HepG2 (cell line): ENCODE data around the gene CRB1. TPM values are rescaled to one million over a fixed set of nuclear protein-coding genes. Genes with fewer than 3 reads are reported as not detected.

ENCODE experiments used
- ATAC-seq: fragments of 200-7000 bp; cut with Tn5 transposase; 3 replicates; pipeline ENCODE4 v1.9.1; 2020; ENCODE audit warnings: mild to moderate bottlenecking, moderate library complexity
- BruUV-seq: library from RNA; stranded (reverse); fragments of 400-500 nt; replicated peaks from 2 replicates; lab custom pipeline; 2021; lab: Mats Ljungman, UMichigan
- CTCF ChIA-PET: fragments of 300-600 bp; formaldehyde crosslinking; extraction: SDS; loops from one replicate; lab custom pipeline; 2021; ENCODE audit warnings: low total read pairs, inconsistent platforms, low intra/inter-chr PET ratio; lab: Yijun Ruan, JAX
- POLR2A ChIA-PET: fragments of 350-600 bp; sonication (Branson Sonifier 250); formaldehyde crosslinking; loops from one replicate; lab custom pipeline; 2020; ENCODE audit warnings: antibody characterized with exemption, inconsistent platforms; lab: Yijun Ruan, JAX
- DNase-seq: peaks from one replicate; pipeline ENCODE4 v3.0.0-alpha.2; 2015; ENCODE audit warnings: low spot score
- FAIRE-seq: peaks from 3 replicates; lab custom pipeline; 2011; peaks lifted over from hg19 to GRCh38; lab: Jason Lieb, UNC
- H2AFZ ChIP-seq: one replicate; pipeline ENCODE4 v1.6.1; 2011; ENCODE audit warnings: low read length, inconsistent platforms
- H3K27ac ChIP-seq: fragments of 300-600 bp; 3 replicates; pipeline ENCODE4 v1.8.0; 2011; ENCODE audit warnings: mixed run types, mild to moderate bottlenecking, mixed read lengths, low read length, inconsistent platforms; ENCODE audit not compliant: insufficient read depth; ENCODE audit errors: extremely low read length
- H3K27me3 ChIP-seq, 2 experiments: fragments of 200-600 bp in 1 of 2; 2 replicates in 1 of 2; 3 replicates in 1 of 2; pipeline versions ENCODE4 v1.6.0 to v1.8.0; 2011; ENCODE audit warnings: low read length in 2 of 2, mild to moderate bottlenecking in 2 of 2, moderate library complexity in 2 of 2, inconsistent platforms in 1 of 2; ENCODE audit not compliant: insufficient read depth in 2 of 2, control insufficient read depth in 1 of 2
- H3K36me3 ChIP-seq, 2 experiments: fragments of 200-600 bp in 1 of 2; replicated peaks in 1 of 2; 2 replicates in 1 of 2; 3 replicates in 1 of 2; pipeline versions ENCODE4 v1.5.1 to v1.8.0; 2011; ENCODE audit warnings: low read length in 2 of 2, inconsistent platforms in 1 of 2; ENCODE audit not compliant: insufficient read depth in 2 of 2, control insufficient read depth in 1 of 2
- H3K4me1 ChIP-seq: 2 replicates; pipeline ENCODE4 v1.5.1; 2012; ENCODE audit warnings: low read length, inconsistent platforms; ENCODE audit not compliant: insufficient read depth
- H3K4me2 ChIP-seq: 2 replicates; pipeline ENCODE4 v1.6.0; 2011; ENCODE audit warnings: low read depth, low read length, inconsistent platforms
- H3K4me3 ChIP-seq, 3 experiments: fragments of 200-600 bp in 1 of 3; sonication (generic), shearing (Covaris generic) in 1 of 3; replicated peaks in 1 of 3; 2 replicates each; pipeline ENCODE4 v1.5.1; 2011 to 2016; ENCODE audit warnings: low read length in 3 of 3, inconsistent platforms in 2 of 3, low read depth in 2 of 3, mild to moderate bottlenecking in 2 of 3, control low read depth in 1 of 3, mixed read lengths in 1 of 3; ENCODE audit not compliant: insufficient read depth in 1 of 3
- H3K79me2 ChIP-seq: one replicate; pipeline ENCODE4 v1.6.1; 2011; ENCODE audit warnings: low read length, inconsistent platforms; ENCODE audit not compliant: insufficient read depth
- H3K9ac ChIP-seq: 2 replicates; pipeline ENCODE4 v1.6.0; 2011; ENCODE audit warnings: mild to moderate bottlenecking, low read depth, low read length, inconsistent platforms; ENCODE audit not compliant: insufficient read depth
- H3K9me3 ChIP-seq: 2 replicates; pipeline ENCODE4 v1.5.1; 2012; ENCODE audit warnings: mild to moderate bottlenecking, low read length
- H4K20me1 ChIP-seq: 2 replicates; pipeline ENCODE4 v1.6.0; 2011; ENCODE audit warnings: inconsistent platforms, mild to moderate bottlenecking, low read length, moderate library complexity; ENCODE audit not compliant: insufficient read depth
- ATF1 ChIP-seq: IDR thresholded peaks from 2 replicates; pipeline ENCODE4 v1.6.1; 2016; ENCODE audit warnings: mild to moderate bottlenecking, control low read depth
- EP300 ChIP-seq, 3 experiments: sonication (generic) in 1 of 3; formaldehyde crosslinking in 1 of 3; IDR thresholded peaks; 2 replicates each; pipeline versions ENCODE4 v1.5.1 to v1.6.1; 2011 to 2020; ENCODE audit warnings: low read depth in 2 of 3, low read length in 2 of 3, borderline replicate concordance in 1 of 3, improper control_type of control experiment in 1 of 3, mild to moderate bottlenecking in 1 of 3, missing genetic modification reagents in 1 of 3, moderate library complexity in 1 of 3
- HMG20A ChIP-seq: IDR thresholded peaks from 2 replicates; pipeline ENCODE4 v1.6.1; 2016; ENCODE audit warnings: borderline replicate concordance
- XRCC5 ChIP-seq: fragments of 200-400 bp; formaldehyde crosslinking; optimal IDR thresholded peaks from 2 replicates; pipeline ENCODE3; 2017; ENCODE audit warnings: mild to moderate bottlenecking, low read length
- ZBTB10 ChIP-seq: sonication (generic); formaldehyde crosslinking; IDR thresholded peaks from 2 replicates; pipeline ENCODE4 v1.4.0; 2020; ENCODE audit warnings: missing genetic modification reagents, borderline replicate concordance
- ZBTB37 ChIP-seq: sonication (generic); formaldehyde crosslinking; IDR thresholded peaks from 2 replicates; pipeline ENCODE4 v1.4.0; 2020; ENCODE audit warnings: mild to moderate bottlenecking, missing genetic modification reagents
- ZNF253 ChIP-seq: sonication (generic); formaldehyde crosslinking; IDR thresholded peaks from 2 replicates; pipeline ENCODE4 v1.8.0; 2022; ENCODE audit warnings: mild to moderate bottlenecking, missing genetic modification reagents, borderline replicate concordance
- ZNF513 ChIP-seq: sonication (generic); formaldehyde crosslinking; conservative IDR thresholded peaks from 2 replicates; pipeline ENCODE4 v1.5.0; 2020; ENCODE audit warnings: missing genetic modification reagents
- WGBS: methylation state at CpG from one replicate; pipeline ENCODE4 v1.1.6; 2017; ENCODE audit warnings: low lambda C conversion rate; 5-methylcytosine and 5-hydroxymethylcytosine counted together
- in situ Hi-C: cut with HindIII; loops from 2 replicates; pipeline ENCODE4 v1.10.0; 2017; ENCODE audit warnings: low pct_unique_long_range_greater_than_20kb; ENCODE audit not compliant: extremely low pct_ligation_motif_present
- intact Hi-C: fragments of 100-400 bp; cut with micrococcal nuclease; formaldehyde crosslinking; loops from one replicate; pipeline ENCODE4 v1.10.0; 2022; ENCODE audit not compliant: unreplicated experiment
- polyA plus RNA-seq, 8 experiments: library from polyadenylated mRNA; depleted of rRNA in 3 of 8; stranded (reverse) in 7 of 8; unstranded in 1 of 8; fragments of >200 nt; fragmentation: Illumina TruSeq in 4 of 8; extraction: Trizol in 4 of 8; gene quantifications; 2 replicates each; pipeline versions ENCODE4 v1.2.1 to v1.2.3, GENCODE V29; 2011 to 2016; ENCODE audit warnings: low read depth in 4 of 8, missing spikeins in 1 of 8, mixed read lengths in 1 of 8; ENCODE audit not compliant: insufficient read depth in 1 of 8
- total RNA-seq, 5 experiments: library from RNA; depleted of rRNA; stranded (reverse); fragments of >200 nt; fragmentation: Illumina TruSeq; extraction: Trizol; gene quantifications; 2 replicates each; pipeline ENCODE4 v1.2.3, GENCODE V29; 2016; ENCODE audit warnings: low read depth in 1 of 5

Gene CRB1
- total and polyA plus RNA-seq, 2 of the 13 experiments (the other 11 are each of a cell fraction or from before 2014, with no cell fraction given), result 0.01 TPM; not detected in 1

- TF ChIP-seq EP300 (IDR thresholded peaks at IDR 0.05; ENCODE audit: low read depth in 2 of 2, low read length in 2 of 2) (no peak), EP300 (CRISPR knock-in tag; IDR thresholded peaks at IDR 0.05; ENCODE audit: borderline replicate concordance) (no peak), XRCC5 (no peak), ZNF513 (no peak)
Measured at GRCh38 chr1:197222780-197223179, 45.3 kb upstream of the CRB1 start (continued).

- Histone ChIP-seq H4K20me1 (no peaks in the 10 kb centered on the region), H3K4me2 (no peak overlapping the region), H3K27me3 (0 out of 5 replicates have a peak, but pooled peaks cover 0 to 1% of the 10 kb centered on the region in 2 experiments), H3K36me3 (no peaks in the 10 kb centered on the region), H3K4me3 (no peak overlapping the region), H3K4me1 (no peaks in the 10 kb centered on the region), H2AFZ (no peak overlapping the region), H3K79me2 (no peaks in the 10 kb centered on the region), H3K9ac (no peak overlapping the region), H3K27ac (no peak overlapping the region), H3K9me3 (no peaks in the 10 kb centered on the region)
- TF ChIP-seq ZNF253 (CRISPR knock-in tag), result no peak
- TF ChIP-seq ATF1 (CRISPR knock-in tag), result no peak
- TF ChIP-seq HMG20A (CRISPR knock-in tag), result no peak
- no peak for TF ChIP-seq ZBTB37
- TF ChIP-seq ZBTB10 (CRISPR knock-in tag), result no peak
- intact Hi-C loops, result no loop called here
- no peak for FAIRE-seq
- POLR2A ChIA-PET, result no interaction called here
- WGBS, result 0% methylated on average over 1 of the region's 1 CpG
- in situ Hi-C loops, result no loop called here
- no peak for DNase-seq
- no peak for ATAC-seq
- CTCF ChIA-PET, result no interaction called here
- no TSS peak for BruUV-seq
Measured at GRCh38 chr1:197224160-197224559, 43.9 kb upstream of the CRB1 start.
